ENCODE data around the gene PPP4R4.

The PPP4R4 gene

GRCh38 chr14:94173885-94174603, at the start of gene PPP4R4:
PPP4R4 (plus strand) TSS chr14:94174322; CDS start chr14:94174466, 144 bp downstream.
- peak; percentile 87 for DNase-seq (ENCODE audit: low spot score)
- Mint-ChIP-seq H3K4me1 (ENCODE audit: low read depth) (peaks cover 15% of the 10 kb centered on the region), H3K4me3 (peak within 1 kb of the TSS; percentile 81), H3K9me3 (no peaks in the 10 kb centered on the region), H3K36me3 (ENCODE audit: low read depth) (no peaks in the 10 kb centered on the region), H3K27me3 (ENCODE audit: low read depth) (peaks cover 61% of the 10 kb centered on the region), H3K27ac (peak within 1 kb of the TSS; percentile 71)

GRCh38 chr14:94124582-94125377, 49.3 kb upstream of the PPP4R4 start:
- no peak overlapping the region for H3K4me3 Mint-ChIP-seq
- no peaks in the 10 kb centered on the region for H3K36me3 Mint-ChIP-seq (ENCODE audit: low read depth)
- H3K4me1 Mint-ChIP-seq (ENCODE audit: low read depth): peaks cover 10% of the 10 kb centered on the region
- no peak for DNase-seq (ENCODE audit: low spot score)
- peaks cover 9% of the 10 kb centered on the region for H3K9me3 Mint-ChIP-seq
- no peak overlapping the region for H3K27ac Mint-ChIP-seq
- no peaks in the 10 kb centered on the region for H3K27me3 Mint-ChIP-seq (ENCODE audit: low read depth)

- Mint-ChIP-seq H3K27me3 (ENCODE audit: low read depth) (no peaks in the 10 kb centered on the region), H3K36me3 (ENCODE audit: low read depth) (no peaks in the 10 kb centered on the region), H3K9me3 (peaks cover 3% of the 10 kb centered on the region), H3K27ac (no peak overlapping the region), H3K4me1 (ENCODE audit: low read depth) (peaks cover 15% of the 10 kb centered on the region), H3K4me3 (no peak overlapping the region)
- no peak for DNase-seq (ENCODE audit: low spot score)
These were observed 48.3 kb upstream of the PPP4R4 start for GRCh38 chr14:94125659-94126418.

GRCh38 chr14:94126419-94126677, 47.8 kb upstream of the PPP4R4 start:
- no peak overlapping the region for H3K4me3 Mint-ChIP-seq
- DNase-seq (ENCODE audit: low spot score): no peak
- no peaks in the 10 kb centered on the region for H3K9me3 Mint-ChIP-seq
- H3K27ac Mint-ChIP-seq: no peak overlapping the region
- peaks cover 15% of the 10 kb centered on the region for H3K4me1 Mint-ChIP-seq (ENCODE audit: low read depth)
- H3K27me3 Mint-ChIP-seq (ENCODE audit: low read depth): peaks cover 5% of the 10 kb centered on the region
- H3K36me3 Mint-ChIP-seq (ENCODE audit: low read depth): no peaks in the 10 kb centered on the region

- Mint-ChIP-seq H3K4me3 (no peak overlapping the region), H3K9me3 (no peaks in the 10 kb centered on the region), H3K27me3 (ENCODE audit: low read depth) (peaks cover 5% of the 10 kb centered on the region), H3K36me3 (ENCODE audit: low read depth) (no peaks in the 10 kb centered on the region), H3K4me1 (ENCODE audit: low read depth) (peaks cover 15% of the 10 kb centered on the region), H3K27ac (no peak overlapping the region)
- DNase-seq (ENCODE audit: low spot score): no peak
These were observed 47.3 kb upstream of the PPP4R4 start for GRCh38 chr14:94126800-94127199.

GRCh38 chr14:94127330-94127729, 46.8 kb upstream of the PPP4R4 start:
- no peak overlapping the region for H3K27ac Mint-ChIP-seq
- peaks cover 15% of the 10 kb centered on the region for H3K4me1 Mint-ChIP-seq (ENCODE audit: low read depth)
- peaks cover 8% of the 10 kb centered on the region for H3K27me3 Mint-ChIP-seq (ENCODE audit: low read depth)
- DNase-seq (ENCODE audit: low spot score): no peak
- no peaks in the 10 kb centered on the region for H3K9me3 Mint-ChIP-seq
- no peak overlapping the region for H3K4me3 Mint-ChIP-seq
- no peaks in the 10 kb centered on the region for H3K36me3 Mint-ChIP-seq (ENCODE audit: low read depth)

GRCh38 chr14:94128216-94128839, 45.8 kb upstream of the PPP4R4 start:
- H3K9me3 Mint-ChIP-seq: no peaks in the 10 kb centered on the region
- peaks cover 13% of the 10 kb centered on the region for H3K27me3 Mint-ChIP-seq (ENCODE audit: low read depth)
- DNase-seq (ENCODE audit: low spot score): no peak
- H3K4me3 Mint-ChIP-seq: peak overlapping the region; percentile 84
- H3K27ac Mint-ChIP-seq: peak overlapping the region; percentile 87
- H3K4me1 Mint-ChIP-seq (ENCODE audit: low read depth): peaks cover 15% of the 10 kb centered on the region
- H3K36me3 Mint-ChIP-seq (ENCODE audit: low read depth): no peaks in the 10 kb centered on the region

- peaks cover 21% of the 10 kb centered on the region for H3K27me3 Mint-ChIP-seq (ENCODE audit: low read depth)
These were observed 44.9 kb upstream of the PPP4R4 start, which contains the start of gene IFI27L2 for GRCh38 chr14:94129111-94129757. IFI27L2 (minus strand) TSS chr14:94129604; CDS start chr14:94129564, 40 bp downstream.

GRCh38 chr14:94129758-94130414, 44.2 kb upstream of the PPP4R4 start:
- DNase-seq (ENCODE audit: low spot score): peak; percentile 34
- H3K9me3 Mint-ChIP-seq: peaks cover under 1% of the 10 kb centered on the region
- H3K4me3 Mint-ChIP-seq: peak overlapping the region; percentile 84
- H3K27me3 Mint-ChIP-seq (ENCODE audit: low read depth): peaks cover 28% of the 10 kb centered on the region
- H3K36me3 Mint-ChIP-seq (ENCODE audit: low read depth): no peaks in the 10 kb centered on the region
- H3K27ac Mint-ChIP-seq: peak overlapping the region; percentile 87
- peaks cover 15% of the 10 kb centered on the region for H3K4me1 Mint-ChIP-seq (ENCODE audit: low read depth)

More at GRCh38 chr14:94129111-94129757, 44.9 kb upstream of the PPP4R4 start, which contains the start of gene IFI27L2:
- H3K9me3 Mint-ChIP-seq: no peaks in the 10 kb centered on the region
- peak; percentile 61 for DNase-seq (ENCODE audit: low spot score)
- no peaks in the 10 kb centered on the region for H3K36me3 Mint-ChIP-seq (ENCODE audit: low read depth)
- peaks cover 15% of the 10 kb centered on the region for H3K4me1 Mint-ChIP-seq (ENCODE audit: low read depth)
- peak within 1 kb of the TSS; percentile 84 for H3K4me3 Mint-ChIP-seq
- H3K27ac Mint-ChIP-seq: peak within 1 kb of the TSS; percentile 87

GRCh38 chr14:94132285-94132887, 41.7 kb upstream of the PPP4R4 start:
- peaks cover 18% of the 10 kb centered on the region for H3K4me1 Mint-ChIP-seq (ENCODE audit: low read depth)
- no peak overlapping the region for H3K4me3 Mint-ChIP-seq
- H3K36me3 Mint-ChIP-seq (ENCODE audit: low read depth): no peaks in the 10 kb centered on the region
- H3K27ac Mint-ChIP-seq: no peak overlapping the region
- peaks cover 36% of the 10 kb centered on the region for H3K27me3 Mint-ChIP-seq (ENCODE audit: low read depth)
- DNase-seq (ENCODE audit: low spot score): peak; percentile 53
- peaks cover 10% of the 10 kb centered on the region for H3K9me3 Mint-ChIP-seq

GRCh38 chr14:94135476-94135875, 38.6 kb upstream of the PPP4R4 start:
- Mint-ChIP-seq H3K36me3 (ENCODE audit: low read depth) (no peaks in the 10 kb centered on the region), H3K4me3 (no peak overlapping the region), H3K4me1 (ENCODE audit: low read depth) (peaks cover 3% of the 10 kb centered on the region), H3K9me3 (peaks cover 10% of the 10 kb centered on the region), H3K27me3 (ENCODE audit: low read depth) (peaks cover 39% of the 10 kb centered on the region), H3K27ac (no peak overlapping the region)
- DNase-seq (ENCODE audit: low spot score): no peak

GRCh38 chr14:94136575-94137331, 37.4 kb upstream of the PPP4R4 start:
- no peaks in the 10 kb centered on the region for H3K36me3 Mint-ChIP-seq (ENCODE audit: low read depth)
- peaks cover 34% of the 10 kb centered on the region for H3K27me3 Mint-ChIP-seq (ENCODE audit: low read depth)
- peak; percentile 74 for DNase-seq (ENCODE audit: low spot score)
- peaks cover 10% of the 10 kb centered on the region for H3K9me3 Mint-ChIP-seq
- peaks cover 3% of the 10 kb centered on the region for H3K4me1 Mint-ChIP-seq (ENCODE audit: low read depth)
- H3K27ac Mint-ChIP-seq: no peak overlapping the region
- H3K4me3 Mint-ChIP-seq: no peak overlapping the region

Measured in T-helper 2 cell treated with Interferon-gamma antibody and Interleukin-4, amounts not matched to agents 5 μg/mL and 100 μg/mL, for 36 hours (primary cell).